ENCODE results near the gene FAAP24.
"Not testable (repeated sequence)": the region's sequence is repeated elsewhere in the genome, so short reads cannot be mapped to it uniquely, and the experiment has no call there.

The FAAP24 gene

GRCh38 chr19:32945260-32945659, 26.8 kb upstream of the FAAP24 start:
- DNase-seq (ENCODE audit: low read depth), result no peak
- no peak overlapping the region for H3K4me3 ChIP-seq (ENCODE audit: low read depth, low read length)
- TF ChIP-seq CTCF (IDR thresholded peaks at IDR 0.05; ENCODE audit: low read depth, low read length, missing control alignments), result no peak

- DNase-seq (ENCODE audit: low read depth), result no peak
- TF ChIP-seq CTCF (IDR thresholded peaks at IDR 0.05; ENCODE audit: low read depth, low read length, missing control alignments), result no peak
- H3K4me3 ChIP-seq (ENCODE audit: low read depth, low read length), result no peak overlapping the region
These were observed 5.3 kb upstream of the FAAP24 start for GRCh38 chr19:32966750-32967149.

- H3K4me3 ChIP-seq (ENCODE audit: low read depth, low read length), result no peak overlapping the region
- DNase-seq (ENCODE audit: low read depth), result no peak
- TF ChIP-seq CTCF (IDR thresholded peaks at IDR 0.05; ENCODE audit: low read depth, low read length, missing control alignments), result no peak
These were observed 2.5 kb upstream of the FAAP24 start for GRCh38 chr19:32969549-32969948.

DNA sequence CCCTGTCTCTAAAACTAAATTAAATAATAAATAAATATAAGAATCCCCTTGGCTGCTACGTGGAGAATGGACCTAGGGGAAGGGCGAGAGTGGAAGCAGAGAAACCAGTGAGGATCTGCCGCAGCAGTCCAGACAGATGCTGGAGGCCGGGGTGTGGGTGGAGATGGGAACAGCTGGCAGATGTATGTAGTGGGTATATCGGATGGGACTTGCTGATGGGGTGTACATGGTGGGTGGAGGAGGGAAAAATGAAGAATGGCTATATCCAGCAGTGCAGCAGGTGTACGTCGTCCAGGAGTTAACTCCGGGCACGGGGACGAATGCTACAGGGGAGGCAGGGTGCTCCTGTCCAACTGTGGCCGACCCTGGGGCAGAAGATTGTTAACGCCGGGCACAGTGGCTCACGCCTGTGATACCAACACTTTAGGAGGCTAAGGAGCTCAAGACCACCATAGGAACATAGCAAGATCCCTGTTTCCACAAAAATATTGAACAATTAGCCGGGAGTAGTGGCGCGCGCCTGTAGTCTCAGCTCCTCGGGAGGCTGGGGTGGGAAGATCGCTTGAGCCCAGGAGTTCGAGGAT, 938 bp upstream of the FAAP24 start:
- DNase-seq (ENCODE audit: low read depth), result no peak
- H3K4me3 ChIP-seq (ENCODE audit: low read depth, low read length), result peak overlapping the region; percentile 62
- TF ChIP-seq CTCF (IDR thresholded peaks at IDR 0.05; ENCODE audit: low read depth, low read length, missing control alignments), result no peak

DNA sequence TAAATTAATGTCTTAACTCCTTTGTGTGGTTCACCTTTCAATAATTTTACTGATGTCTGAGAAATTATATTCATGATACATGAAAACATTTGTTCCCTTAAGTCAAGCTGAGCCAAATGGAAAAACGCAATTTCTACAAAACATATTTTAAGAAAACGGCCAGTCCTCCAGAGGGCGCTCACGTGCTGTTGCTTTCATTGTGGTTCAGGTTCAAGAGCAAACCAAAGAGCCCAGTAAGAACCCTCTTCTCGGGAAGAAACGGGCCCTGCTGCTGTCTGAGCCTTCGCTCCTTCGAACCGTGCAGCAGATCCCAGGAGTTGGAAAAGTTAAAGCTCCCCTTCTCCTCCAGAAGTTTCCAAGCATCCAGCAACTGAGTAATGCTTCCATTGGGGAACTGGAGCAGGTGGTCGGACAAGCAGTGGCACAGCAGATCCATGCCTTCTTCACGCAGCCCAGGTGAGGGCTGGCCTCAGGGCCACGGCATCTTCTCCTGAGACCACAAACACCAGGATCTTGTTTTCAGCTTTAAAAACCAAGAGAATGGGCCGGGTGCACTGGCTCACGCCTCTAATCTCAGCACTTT, 4.3 kb downstream of the FAAP24 start:
- TF ChIP-seq CTCF (IDR thresholded peaks at IDR 0.05; ENCODE audit: low read depth, low read length, missing control alignments), result peak; percentile 80
- no peak overlapping the region for H3K4me3 ChIP-seq (ENCODE audit: low read depth, low read length)
- DNase-seq (ENCODE audit: low read depth), result peak; percentile 27

- H3K4me3 ChIP-seq (ENCODE audit: low read depth, low read length), result no peak overlapping the region
- DNase-seq (ENCODE audit: low read depth), result no peak
- no peak for TF ChIP-seq CTCF (IDR thresholded peaks at IDR 0.05; ENCODE audit: low read depth, low read length, missing control alignments)
These were observed 5.2 kb downstream of the FAAP24 start for GRCh38 chr19:32977280-32977679.

GRCh38 chr19:32977813-32978212, 5.8 kb downstream of the FAAP24 start:
- not testable (repeated sequence) for DNase-seq (ENCODE audit: low read depth); H3K4me3 ChIP-seq (ENCODE audit: low read depth, low read length)

- not testable (repeated sequence) for DNase-seq (ENCODE audit: low read depth); H3K4me3 ChIP-seq (ENCODE audit: low read depth, low read length)
These were observed 7.8 kb downstream of the FAAP24 start for GRCh38 chr19:32979807-32980206.

GRCh38 chr19:32982488-32982887, 10.4 kb downstream of the FAAP24 start:
- not testable (repeated sequence) for DNase-seq (ENCODE audit: low read depth)

GRCh38 chr19:32988254-32988653, 16.2 kb downstream of the FAAP24 start:
- DNase-seq (ENCODE audit: low read depth); H3K4me3 ChIP-seq (ENCODE audit: low read depth, low read length): not testable (repeated sequence)

More at GRCh38 chr19:32982488-32982887, 10.4 kb downstream of the FAAP24 start:
- H3K4me3 ChIP-seq (ENCODE audit: low read depth, low read length), result not testable (repeated sequence)
